ENCODE measurements around the gene GSG1L2. TPM values are rescaled to one million over a fixed set of nuclear protein-coding genes. Genes with fewer than 3 reads are reported as not detected.
A peak's percentile ranks its signal among the peaks of the same experiment; 100 is the strongest.

Gene GSG1L2
- not detected for total RNA-seq
- long read RNA-seq: 0 reads

- no peak for ATAC-seq
- intact Hi-C loops (cut with micrococcal nuclease): no loop called here
- DNase-seq: no peak
Observed at GRCh38 chr17:9821921-9822320, at the start of gene GSG1L2. GSG1L2 (minus strand) TSS chr17:9822079; CDS start chr17:9822071, 8 bp downstream.

GRCh38 chr17:9868552-9868951 lies 46.7 kb upstream of the GSG1L2 start:
- DNase-seq: no peak
- intact Hi-C loops (cut with micrococcal nuclease): no loop called here
- ATAC-seq: no peak

- ATAC-seq: no peak
- DNase-seq: no peak
- intact Hi-C loops (cut with micrococcal nuclease): no loop called here
Observed at GRCh38 chr17:9865586-9865985, 43.7 kb upstream of the GSG1L2 start.

- no peak for ATAC-seq
- no peak for DNase-seq
- intact Hi-C loops (cut with micrococcal nuclease): no loop called here
Observed at GRCh38 chr17:9862949-9863348, 41.1 kb upstream of the GSG1L2 start.

- ATAC-seq (no peak), DNase-seq (no peak)
- intact Hi-C loops (cut with micrococcal nuclease): no loop called here
Observed at GRCh38 chr17:9862220-9862619, 40.3 kb upstream of the GSG1L2 start.

- DNase-seq (no peak), ATAC-seq (no peak)
- intact Hi-C loops (cut with micrococcal nuclease): no loop called here
Observed at GRCh38 chr17:9860851-9861250, 39.0 kb upstream of the GSG1L2 start.

GRCh38 chr17:9859781-9860180 lies 37.9 kb upstream of the GSG1L2 start:
- intact Hi-C loops (cut with micrococcal nuclease): no loop called here
- ATAC-seq: no peak
- no peak for DNase-seq

GRCh38 chr17:9855036-9855435 lies 33.2 kb upstream of the GSG1L2 start:
- DNase-seq (no peak), ATAC-seq (no peak)
- intact Hi-C loops (cut with micrococcal nuclease): no loop called here

- intact Hi-C loops (cut with micrococcal nuclease): no loop called here
- DNase-seq (no peak), ATAC-seq (no peak)
Observed at GRCh38 chr17:9854255-9854654, 32.4 kb upstream of the GSG1L2 start.

- ATAC-seq: no peak
- no peak for DNase-seq
- intact Hi-C loops (cut with micrococcal nuclease): no loop called here
Observed at GRCh38 chr17:9850151-9850550, 28.3 kb upstream of the GSG1L2 start.

GRCh38 chr17:9845306-9845705 lies 23.4 kb upstream of the GSG1L2 start:
- ATAC-seq (no peak), DNase-seq (no peak)
- intact Hi-C loops (cut with micrococcal nuclease): no loop called here

- intact Hi-C loops (cut with micrococcal nuclease): no loop called here
- DNase-seq: peak; percentile 50
- peak; percentile 72 for ATAC-seq
Observed at GRCh38 chr17:9844153-9844552, 22.3 kb upstream of the GSG1L2 start.

- peak; percentile 17 for ATAC-seq
- intact Hi-C loops (cut with micrococcal nuclease): no loop called here
- DNase-seq: no peak
Observed at GRCh38 chr17:9843152-9844010, 21.5 kb upstream of the GSG1L2 start.

GRCh38 chr17:9842057-9842758 lies 20.3 kb upstream of the GSG1L2 start:
- ATAC-seq (peak; percentile 89), DNase-seq (peak; percentile 66)
- intact Hi-C loops (cut with micrococcal nuclease): no loop called here

GRCh38 chr17:9839433-9839832 lies 17.6 kb upstream of the GSG1L2 start:
- intact Hi-C loops (cut with micrococcal nuclease): no loop called here
- ATAC-seq: no peak
- no peak for DNase-seq

GRCh38 chr17:9837551-9838471 lies 15.9 kb upstream of the GSG1L2 start:
- ATAC-seq (peak; percentile 86), DNase-seq (peak; percentile 65)
- intact Hi-C loops (cut with micrococcal nuclease): no loop called here

GRCh38 chr17:9833922-9834321 lies 12.0 kb upstream of the GSG1L2 start:
- no peak for ATAC-seq
- intact Hi-C loops (cut with micrococcal nuclease): no loop called here
- DNase-seq: no peak

- DNase-seq: no peak
- ATAC-seq: no peak
- intact Hi-C loops (cut with micrococcal nuclease): no loop called here
Observed at GRCh38 chr17:9830711-9831110, 8.8 kb upstream of the GSG1L2 start.

GRCh38 chr17:9829343-9829742 lies 7.5 kb upstream of the GSG1L2 start:
- intact Hi-C loops (cut with micrococcal nuclease): no loop called here
- DNase-seq (no peak), ATAC-seq (no peak)

Measured in left ventricle myocardium superior (tissue), 1 donor.